SK-MEL-5 (cell line): Measurements from ENCODE around the gene KRTAP22-1. TPM values are rescaled to one million over a fixed set of nuclear protein-coding genes. Genes with fewer than 3 reads are reported as not detected.
A peak's percentile ranks its signal among the peaks of the same experiment; 100 is the strongest.

Experiments used
- DNase-seq: peaks from one replicate; pipeline ENCODE4 v3.0.0-alpha.2; 2016; ENCODE audit warnings: low read depth, low spot score
- in situ Hi-C: cut with HindIII; loops from 2 replicates; pipeline ENCODE4 v1.10.0; 2016; ENCODE audit warnings: low sequenced_read_pairs, high pct_unique_total_duplicates, low pct_unique_long_range_greater_than_20kb
- small RNA-seq, 2 experiments: library from RNA; depleted of rRNA; stranded (forward); fragments of <200 nt; gene quantifications; one replicate each; pipeline ENCODE3, GENCODE V24; 2014
- total RNA-seq: library from RNA; depleted of rRNA; stranded (reverse); fragments of >200 nt; shearing (Covaris generic); gene quantifications from 2 replicates; pipeline ENCODE4 v1.2.3, GENCODE V29; 2014; rRNA removed

Gene KRTAP22-1
- total RNA-seq, 1 experiment from 2014 or later: not detected

- in situ Hi-C loops: no loop called here
- no peak for DNase-seq
Measured at GRCh38 chr21:30616125-30616524, 15.2 kb downstream of the KRTAP22-1 start, which contains the start of gene KRTAP20-1. Gene KRTAP20-1, plus strand, starts transcription at chr21:30616425. Its CDS starts 30 bp downstream, at chr21:30616455.

DNA sequence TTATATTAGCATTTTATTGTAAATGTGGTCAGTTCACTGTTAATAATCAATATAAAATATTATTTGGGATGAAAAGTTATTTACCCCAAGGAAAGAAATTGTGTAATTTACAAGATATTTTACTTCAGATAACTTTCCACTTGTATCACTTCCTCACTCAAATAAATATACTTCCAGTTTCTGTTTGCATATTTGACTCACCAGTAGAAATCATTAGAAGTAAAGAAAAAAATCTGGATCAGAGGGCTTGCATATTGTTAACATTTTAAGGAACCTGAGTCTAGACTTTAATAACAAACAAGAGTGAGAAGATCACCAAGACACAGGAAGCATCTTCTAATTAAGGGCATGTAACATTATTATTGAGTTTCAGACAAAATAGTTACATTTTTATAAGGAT lies 19.2 kb downstream of the KRTAP22-1 start:
- in situ Hi-C loops: no loop called here
- DNase-seq: no peak

GRCh38 chr21:30620522-30620921 lies 19.6 kb downstream of the KRTAP22-1 start, which contains the start of gene KRTAP20-4:
Gene KRTAP20-4, plus strand, starts transcription at chr21:30620627.
- DNase-seq: no peak
- in situ Hi-C loops: no loop called here

DNA sequence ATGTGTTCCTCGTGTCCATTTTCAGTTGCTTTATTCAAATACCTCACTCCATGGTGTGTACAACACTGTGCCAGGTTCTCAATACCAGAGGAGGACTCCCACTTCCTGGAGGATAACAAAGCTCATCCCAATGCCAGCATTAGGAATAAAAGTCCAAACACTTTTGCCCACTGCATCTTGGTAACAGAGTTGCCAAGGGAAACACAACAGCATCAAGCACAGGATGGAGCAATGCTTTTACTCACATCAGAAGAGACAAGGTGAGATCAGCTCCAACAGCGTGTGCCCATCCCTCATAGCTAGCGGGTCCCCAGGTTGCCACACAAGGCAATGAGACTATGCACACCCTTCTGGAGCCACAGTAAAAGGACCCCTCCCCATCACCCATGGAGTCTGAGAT lies 22.5 kb downstream of the KRTAP22-1 start:
- in situ Hi-C loops: no loop called here
- DNase-seq: no peak

DNA sequence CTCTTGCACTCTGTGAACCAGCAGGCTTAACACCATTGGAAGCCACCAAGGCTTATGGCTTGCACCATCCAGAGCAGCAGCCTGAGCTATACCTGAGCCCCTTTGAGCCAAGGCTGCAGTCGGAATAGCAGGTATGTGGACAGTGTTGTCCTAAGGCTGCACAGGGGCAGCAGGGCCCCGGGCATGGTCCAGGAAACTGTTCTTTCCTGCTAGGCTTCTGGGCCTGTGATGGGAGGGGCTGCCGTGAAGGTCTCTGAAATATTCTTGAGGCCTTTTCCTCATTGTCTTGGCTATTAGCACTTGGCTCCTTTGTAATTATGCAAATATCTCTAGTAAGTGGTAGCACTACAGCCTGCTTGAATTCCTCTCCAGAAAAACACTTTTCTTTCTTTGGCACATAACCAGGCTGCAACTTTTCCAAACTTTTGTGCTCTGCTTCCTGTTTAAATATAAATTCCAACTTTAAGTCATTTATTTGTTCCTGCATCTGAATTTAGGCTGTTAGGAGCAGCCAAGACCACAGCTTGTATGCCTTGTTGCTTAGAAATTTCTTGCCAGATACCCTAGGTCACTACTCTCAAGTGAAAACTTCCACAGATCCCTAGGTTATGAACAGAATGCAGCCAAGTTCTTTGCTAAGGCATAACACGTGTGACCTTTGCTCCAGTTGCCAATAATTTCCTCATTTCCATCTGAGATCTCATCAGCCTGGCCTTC lies 24.7 kb downstream of the KRTAP22-1 start:
- in situ Hi-C loops: no loop called here
- DNase-seq: no peak

- in situ Hi-C loops: no loop called here
- DNase-seq: no peak
Measured at GRCh38 chr21:30628109-30628508, 27.2 kb downstream of the KRTAP22-1 start.

GRCh38 chr21:30629200-30629599 lies 28.3 kb downstream of the KRTAP22-1 start:
- DNase-seq: peak; percentile 48
- in situ Hi-C loops: no loop called here

DNA sequence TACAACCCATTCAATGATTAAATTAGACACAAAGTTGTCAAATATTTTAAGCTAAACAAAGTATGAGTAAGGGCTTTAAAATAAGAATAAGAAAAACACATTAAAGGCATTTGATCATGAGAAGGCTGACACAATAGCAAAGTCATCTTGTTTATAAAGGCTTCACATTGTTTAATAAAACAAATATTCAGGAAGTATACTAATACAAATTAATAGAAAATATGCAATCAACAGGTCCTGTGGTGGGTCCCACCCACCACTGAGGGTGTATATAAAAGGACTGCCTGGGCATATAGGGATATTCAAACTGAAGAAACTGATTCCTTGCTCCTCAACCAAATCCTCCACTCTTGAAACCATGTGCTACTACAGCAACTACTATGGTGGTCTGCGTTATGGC lies 34.0 kb downstream of the KRTAP22-1 start, which contains the start of gene KRTAP20-2:
Gene KRTAP20-2 (plus strand): TSS at position 301 of the 400 bp plus-strand sequence. CDS start 58 bp downstream, at position 359.
- in situ Hi-C loops: no loop called here
- DNase-seq: no peak

DNA sequence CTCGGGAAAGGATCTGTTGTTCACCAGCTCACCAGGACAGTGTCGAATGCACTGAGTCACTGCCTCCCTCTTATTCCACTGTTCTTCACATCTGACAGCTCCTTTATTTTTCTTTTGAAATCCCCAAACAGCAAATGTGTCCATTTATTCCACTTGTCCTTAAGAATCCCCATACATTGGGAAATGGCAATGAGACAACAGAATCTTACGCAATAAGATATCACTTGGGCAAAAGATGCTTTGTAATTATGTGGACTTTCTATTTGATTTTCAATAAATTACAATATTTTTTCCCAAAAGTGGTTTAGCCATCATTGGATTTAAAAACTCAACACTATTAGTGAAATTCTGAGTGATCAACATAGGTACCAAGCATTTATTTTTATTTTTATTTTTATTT lies 37.8 kb downstream of the KRTAP22-1 start:
- in situ Hi-C loops: no loop called here
- DNase-seq: no peak

DNA sequence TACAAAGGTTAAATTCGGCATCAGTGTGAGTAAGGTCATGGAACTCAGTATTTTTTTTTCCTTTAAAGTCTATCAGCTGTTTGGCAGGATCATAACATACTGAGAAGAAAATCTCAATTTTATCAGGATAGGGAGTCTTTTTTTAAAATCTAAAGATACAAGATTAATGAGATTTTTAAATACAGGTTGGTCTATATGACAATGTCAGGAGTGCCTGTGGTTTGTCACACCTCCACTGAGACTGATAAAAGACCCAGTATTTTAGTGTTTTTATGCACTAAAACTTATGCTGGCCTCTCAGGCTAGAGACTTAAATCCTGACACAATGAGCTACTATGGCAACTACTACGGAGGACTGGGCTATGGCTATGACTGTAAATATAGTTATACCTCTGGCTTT lies 41.7 kb downstream of the KRTAP22-1 start, which contains the start of gene KRTAP20-3:
Gene KRTAP20-3 (plus strand): TSS at position 301 of the 400 bp plus-strand sequence.
- DNase-seq: no peak
- in situ Hi-C loops: no loop called here

DNA sequence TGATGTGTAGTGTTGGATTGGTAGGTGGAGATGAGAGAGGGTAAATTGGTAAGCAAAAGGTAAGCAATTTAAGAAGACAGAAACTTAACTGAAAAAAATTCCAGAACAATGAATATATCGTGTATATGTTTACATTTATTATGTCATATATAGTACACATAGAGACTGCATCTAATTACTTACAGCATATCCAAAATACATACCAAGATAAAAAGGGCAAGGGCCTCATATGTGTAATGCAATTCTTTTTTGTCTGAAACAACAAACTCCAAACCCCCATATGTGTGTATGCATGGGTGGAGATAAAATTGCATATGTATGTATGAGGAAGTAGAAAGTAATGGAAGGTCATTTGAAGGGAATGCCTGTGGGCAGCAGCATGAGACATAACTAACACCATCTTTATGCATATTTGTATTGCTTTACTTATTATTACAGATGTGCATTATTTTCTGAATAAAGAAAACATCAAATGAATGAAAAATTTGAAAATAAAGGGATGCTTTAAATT lies 46.1 kb downstream of the KRTAP22-1 start:
- DNase-seq: no peak
- in situ Hi-C loops: no loop called here

Small RNA genes lying within 50 kb of the gene (small RNA-seq; reads per million reads assigned to genes)
- gene KRTAP20-1 (0 reads per million in 2 experiments), gene KRTAP20-3 (0 reads per million in 2 experiments), gene KRTAP20-4 (0 reads per million in 2 experiments), gene KRTAP22-1 (0 reads per million in 2 experiments), gene KRTAP22-2 (0 reads per million in 2 experiments)

Other genes starting within 250 kb of the KRTAP22-1 start
- not detected in 2 replicates for gene KRTAP13-2, start 228.8 kb upstream of the KRTAP22-1 start, total RNA-seq
- gene KRTAP13-1, start 205.1 kb upstream of the KRTAP22-1 start, total RNA-seq: not detected in 2 replicates
- gene KRTAP13-3, start 175.2 kb upstream of the KRTAP22-1 start, total RNA-seq: not detected in 2 replicates
- not detected in 2 replicates for gene KRTAP13-4, start 170.9 kb upstream of the KRTAP22-1 start, total RNA-seq
- gene KRTAP15-1, start 160.8 kb upstream of the KRTAP22-1 start, total RNA-seq: not detected in 2 replicates
- gene KRTAP19-1, start 120.7 kb upstream of the KRTAP22-1 start, total RNA-seq: 0.34 and 1.3 TPM in 2 replicates
- not detected in 2 replicates for gene KRTAP19-2, start 113.7 kb upstream of the KRTAP22-1 start, total RNA-seq
- gene KRTAP19-3, start 109.1 kb upstream of the KRTAP22-1 start, total RNA-seq: not detected in 2 replicates
- gene KRTAP19-4, start 103.9 kb upstream of the KRTAP22-1 start, total RNA-seq: not detected in 2 replicates
- not detected in 2 replicates for gene KRTAP19-5, start 98.9 kb upstream of the KRTAP22-1 start, total RNA-seq
- not detected in 2 replicates for gene KRTAP19-6, start 59.2 kb upstream of the KRTAP22-1 start, total RNA-seq
- gene KRTAP19-7, start 39.8 kb upstream of the KRTAP22-1 start, total RNA-seq: not detected in 2 replicates
- not detected in 2 replicates for gene KRTAP22-2, start 10.7 kb upstream of the KRTAP22-1 start, total RNA-seq
- not detected in 2 replicates for gene KRTAP6-3, start 8.6 kb upstream of the KRTAP22-1 start, total RNA-seq
- not detected in 2 replicates for gene KRTAP6-2, start 2.2 kb upstream of the KRTAP22-1 start, total RNA-seq
- not detected in 2 replicates for gene KRTAP6-1, start 12.8 kb downstream of the KRTAP22-1 start, total RNA-seq
- gene KRTAP20-1, start 15.3 kb downstream of the KRTAP22-1 start, total RNA-seq: not detected in 2 replicates
- gene KRTAP20-4, start 19.5 kb downstream of the KRTAP22-1 start, total RNA-seq: not detected in 2 replicates
- not detected in 2 replicates for gene KRTAP20-2, start 34.1 kb downstream of the KRTAP22-1 start, total RNA-seq
- gene KRTAP20-3, start 41.8 kb downstream of the KRTAP22-1 start, total RNA-seq: not detected in 2 replicates
- not detected in 2 replicates for gene KRTAP21-3, start 117.7 kb downstream of the KRTAP22-1 start, total RNA-seq
- gene KRTAP21-2, start 146.2 kb downstream of the KRTAP22-1 start, total RNA-seq: not detected in 2 replicates
- not detected in 2 replicates for gene KRTAP21-1, start 154.3 kb downstream of the KRTAP22-1 start, total RNA-seq
- not detected in 2 replicates for gene KRTAP8-1, start 212.2 kb downstream of the KRTAP22-1 start, total RNA-seq
- not detected in 2 replicates for gene KRTAP7-1, start 228.7 kb downstream of the KRTAP22-1 start, total RNA-seq